Calu3 (cell line): Measurements from ENCODE around the gene CTNNA2. TPM values are rescaled to one million over a fixed set of nuclear protein-coding genes. Genes with fewer than 3 reads are reported as not detected.
"Not testable (repeated sequence)": the region's sequence is repeated elsewhere in the genome, so short reads cannot be mapped to it uniquely, and the experiment has no call there.

Experiments
- BruUV-seq: library from RNA; stranded (reverse); fragments of 400-500 nt; replicated peaks from 2 replicates; lab custom pipeline; 2021; lab: Mats Ljungman, UMichigan
- CTCF ChIA-PET: fragments of 300-600 bp; sonication (Branson Sonifier 250); formaldehyde crosslinking; loops from one replicate; lab custom pipeline; 2022; ENCODE audit warnings: antibody characterized with exemption; lab: Charles Lee
- DNase-seq: peaks from one replicate; pipeline ENCODE4 v3.0.0; 2022
- H3K27ac Mint-ChIP-seq: one replicate; pipeline ENCODE4 v1.8.0; 2022; ENCODE audit warnings: mixed read lengths; ENCODE audit not compliant: unreplicated experiment
- H3K27me3 Mint-ChIP-seq: one replicate; pipeline ENCODE4 v1.8.0; 2022; ENCODE audit warnings: mixed read lengths; ENCODE audit not compliant: unreplicated experiment
- H3K36me3 Mint-ChIP-seq: one replicate; pipeline ENCODE4 v1.8.0; 2022; ENCODE audit warnings: mild to moderate bottlenecking, moderate library complexity, mixed read lengths; ENCODE audit not compliant: insufficient read depth, unreplicated experiment
- H3K4me1 Mint-ChIP-seq: one replicate; pipeline ENCODE4 v1.8.0; 2022; ENCODE audit warnings: mild to moderate bottlenecking, low read depth, mixed read lengths; ENCODE audit not compliant: unreplicated experiment
- H3K4me3 Mint-ChIP-seq: one replicate; pipeline ENCODE4 v1.8.0; 2022; ENCODE audit warnings: mild to moderate bottlenecking, low read depth, moderate library complexity, mixed read lengths; ENCODE audit not compliant: unreplicated experiment
- H3K9me3 Mint-ChIP-seq: one replicate; pipeline ENCODE4 v1.8.0; 2022; ENCODE audit warnings: low read depth, mixed read lengths; ENCODE audit not compliant: unreplicated experiment
- intact Hi-C: fragments of 100-400 bp; cut with micrococcal nuclease; formaldehyde crosslinking; loops from one replicate; pipeline ENCODE4 v1.10.0; 2022; ENCODE audit not compliant: unreplicated experiment
- total RNA-seq: library from RNA; stranded (reverse); gene quantifications from 2 replicates; pipeline ENCODE4 v1.2.3, GENCODE V29; 2022
- TF ChIP-seq, protein P1 (sequence below): fragments of 200-600 bp; IDR thresholded peaks from one replicate; pipeline ENCODE4 v1.8.0; 2022; ENCODE audit warnings: antibody characterized with exemption; ENCODE audit not compliant: unreplicated experiment

Gene CTNNA2
- total RNA-seq, 1 experiment from 2014 or later, result not detected

DNA sequence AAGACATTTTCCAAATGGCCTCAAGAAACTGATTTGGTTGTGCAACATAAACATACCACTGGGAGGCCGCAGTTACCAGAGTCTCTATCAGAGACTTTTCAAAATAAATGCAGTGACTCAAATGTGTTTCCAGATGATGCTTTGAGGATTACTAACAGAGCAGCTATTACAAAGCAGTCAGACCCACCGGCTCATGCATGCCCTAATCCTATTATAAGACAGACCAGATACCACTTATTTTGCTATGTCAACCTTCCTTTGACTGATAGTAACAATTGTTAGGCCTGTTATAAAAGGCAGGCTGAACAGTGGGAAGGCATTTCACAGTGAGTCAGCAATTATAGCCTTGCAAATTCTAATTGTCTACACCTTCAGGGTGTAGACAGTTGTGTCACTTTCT lies 574.0 kb downstream of the CTNNA2 start:
- intact Hi-C loops, result no loop called here
- BruUV-seq, result no TSS peak
- CTCF ChIA-PET, result no interaction called here
- H3K27ac Mint-ChIP-seq, result no peak overlapping the region
- no peaks in the 10 kb centered on the region for H3K4me1 Mint-ChIP-seq
- H3K36me3 Mint-ChIP-seq, result no peaks in the 10 kb centered on the region
- no peak for DNase-seq
- H3K4me3 Mint-ChIP-seq, result no peak overlapping the region
- no peaks in the 10 kb centered on the region for H3K27me3 Mint-ChIP-seq
- TF ChIP-seq, protein P1, sequence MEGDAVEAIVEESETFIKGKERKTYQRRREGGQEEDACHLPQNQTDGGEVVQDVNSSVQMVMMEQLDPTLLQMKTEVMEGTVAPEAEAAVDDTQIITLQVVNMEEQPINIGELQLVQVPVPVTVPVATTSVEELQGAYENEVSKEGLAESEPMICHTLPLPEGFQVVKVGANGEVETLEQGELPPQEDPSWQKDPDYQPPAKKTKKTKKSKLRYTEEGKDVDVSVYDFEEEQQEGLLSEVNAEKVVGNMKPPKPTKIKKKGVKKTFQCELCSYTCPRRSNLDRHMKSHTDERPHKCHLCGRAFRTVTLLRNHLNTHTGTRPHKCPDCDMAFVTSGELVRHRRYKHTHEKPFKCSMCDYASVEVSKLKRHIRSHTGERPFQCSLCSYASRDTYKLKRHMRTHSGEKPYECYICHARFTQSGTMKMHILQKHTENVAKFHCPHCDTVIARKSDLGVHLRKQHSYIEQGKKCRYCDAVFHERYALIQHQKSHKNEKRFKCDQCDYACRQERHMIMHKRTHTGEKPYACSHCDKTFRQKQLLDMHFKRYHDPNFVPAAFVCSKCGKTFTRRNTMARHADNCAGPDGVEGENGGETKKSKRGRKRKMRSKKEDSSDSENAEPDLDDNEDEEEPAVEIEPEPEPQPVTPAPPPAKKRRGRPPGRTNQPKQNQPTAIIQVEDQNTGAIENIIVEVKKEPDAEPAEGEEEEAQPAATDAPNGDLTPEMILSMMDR, result no peak
- H3K9me3 Mint-ChIP-seq, result peaks cover 5% of the 10 kb centered on the region

DNA sequence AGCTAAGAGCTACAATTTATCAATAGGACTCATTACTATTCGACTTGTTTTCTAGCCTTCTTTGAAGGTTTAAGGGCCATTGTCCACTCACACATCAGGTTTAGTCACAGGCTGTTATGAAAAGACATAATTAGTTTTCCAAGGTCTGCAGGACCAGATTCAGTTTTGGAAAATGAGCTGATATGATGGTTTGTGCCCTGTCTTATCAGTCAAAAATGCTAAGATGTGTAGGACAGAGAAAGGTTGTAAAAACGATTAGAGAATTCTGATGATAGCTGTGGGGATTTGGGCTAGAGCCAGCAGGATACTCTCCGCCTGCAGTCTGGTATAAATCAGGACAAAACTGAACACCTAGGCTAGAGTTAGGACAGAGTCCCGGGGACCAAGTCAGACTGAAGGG lies 578.4 kb downstream of the CTNNA2 start:
- Mint-ChIP-seq H3K4me1 (no peaks in the 10 kb centered on the region), H3K36me3 (no peaks in the 10 kb centered on the region)
- CTCF ChIA-PET, result no interaction called here

DNA sequence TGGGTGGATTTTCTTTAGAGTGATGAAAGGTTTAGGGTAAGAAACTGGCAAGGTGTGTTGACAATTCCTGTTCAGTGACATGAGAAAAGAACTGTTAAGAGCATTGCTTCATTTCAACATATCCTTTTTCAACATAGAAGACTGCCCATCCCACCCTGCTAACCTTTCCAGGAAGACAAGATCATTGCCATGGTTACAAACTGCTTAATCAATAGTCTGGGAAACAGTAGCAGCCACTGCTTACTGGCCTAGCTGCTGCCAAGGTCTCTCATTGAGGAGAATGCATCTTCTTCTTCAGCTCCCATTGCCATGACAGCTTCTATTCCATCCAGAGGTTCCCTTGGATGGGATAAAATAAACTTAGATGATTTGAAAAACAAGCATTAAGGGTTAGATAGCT lies 579.6 kb downstream of the CTNNA2 start:
- CTCF ChIA-PET, result no interaction called here
- intact Hi-C loops, result no loop called here
- no peak for DNase-seq
- Mint-ChIP-seq H3K27me3 (no peaks in the 10 kb centered on the region), H3K9me3 (peaks cover 4% of the 10 kb centered on the region), H3K36me3 (no peaks in the 10 kb centered on the region), H3K27ac (no peak overlapping the region), H3K4me1 (no peaks in the 10 kb centered on the region), H3K4me3 (no peak overlapping the region)
- TF ChIP-seq, protein P1, result no peak
- BruUV-seq, result no TSS peak

More for the DNA sequence above, 578.4 kb downstream of the CTNNA2 start:
- H3K27me3 Mint-ChIP-seq, result no peaks in the 10 kb centered on the region
- H3K9me3 Mint-ChIP-seq, result peaks cover 3% of the 10 kb centered on the region
- DNase-seq, result no peak
- TF ChIP-seq, protein P1, result no peak
- intact Hi-C loops, result no loop called here
- H3K4me3 Mint-ChIP-seq, result no peak overlapping the region
- no peak overlapping the region for H3K27ac Mint-ChIP-seq
- BruUV-seq, result no TSS peak

DNA sequence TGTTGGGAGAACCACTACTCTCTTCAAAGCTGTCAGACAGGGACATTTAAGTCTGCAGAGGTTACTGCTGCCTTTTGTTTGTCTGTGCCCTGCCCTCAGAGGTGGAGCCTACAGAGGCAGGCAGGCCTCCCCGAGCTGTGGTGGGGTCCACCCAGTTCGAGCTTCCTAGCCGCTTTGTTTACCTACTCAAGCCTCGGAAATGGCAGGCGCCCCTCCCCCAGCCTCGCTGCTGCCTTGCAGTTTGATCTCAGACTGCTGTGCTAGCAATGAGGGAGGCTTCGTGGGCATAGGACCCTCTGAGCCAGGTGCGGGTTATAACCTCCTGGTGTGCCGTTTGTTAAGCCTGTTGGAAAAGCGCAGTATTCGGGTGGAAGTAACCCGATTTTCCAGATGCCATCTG lies 585.7 kb downstream of the CTNNA2 start:
- H3K27ac Mint-ChIP-seq, CTCF ChIA-PET, H3K36me3 Mint-ChIP-seq, BruUV-seq, H3K27me3 Mint-ChIP-seq, H3K4me1 Mint-ChIP-seq, DNase-seq, intact Hi-C loops, H3K4me3 Mint-ChIP-seq: not testable (repeated sequence)
- H3K9me3 Mint-ChIP-seq, result peaks cover 14% of the 10 kb centered on the region

DNA sequence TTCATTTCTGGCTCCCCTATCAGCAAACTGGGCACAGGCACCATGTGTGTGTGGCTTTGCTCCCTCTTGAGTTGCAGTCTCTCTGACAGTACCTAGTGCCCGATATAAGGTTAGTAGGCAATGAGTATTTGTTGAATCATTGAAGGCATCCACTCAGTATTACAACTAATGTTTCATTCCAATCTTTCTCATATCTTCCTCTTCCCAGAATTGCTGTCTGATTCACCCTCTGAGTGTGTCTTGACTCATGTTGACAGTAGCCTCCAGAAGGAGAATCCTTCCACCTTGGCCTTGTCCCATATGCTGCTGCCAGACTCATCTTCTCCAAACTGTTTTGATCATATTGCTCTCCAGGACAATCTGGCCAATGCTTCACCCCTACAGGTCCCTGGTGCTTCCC lies 589.2 kb downstream of the CTNNA2 start:
- TF ChIP-seq, protein P1, result no peak
- CTCF ChIA-PET, result no interaction called here
- no peak for DNase-seq
- intact Hi-C loops, result no loop called here
- Mint-ChIP-seq H3K9me3 (peaks cover 14% of the 10 kb centered on the region), H3K4me3 (no peak overlapping the region), H3K4me1 (no peaks in the 10 kb centered on the region), H3K27me3 (no peaks in the 10 kb centered on the region), H3K27ac (no peak overlapping the region), H3K36me3 (no peaks in the 10 kb centered on the region)
- BruUV-seq, result no TSS peak
